Mesodermal cell (in vitro differentiated cells): ENCODE data around the gene HECTD4.

ENCODE experiments used
- H3K27ac ChIP-seq: 2 replicates; pipeline ENCODE4 v1.7.0; 2013; ENCODE audit warnings: mild to moderate bottlenecking, low read depth, low read length, moderate library complexity; ENCODE audit not compliant: severe bottlenecking
- H3K36me3 ChIP-seq: 2 replicates; pipeline ENCODE4 v1.7.1; 2013; ENCODE audit warnings: mild to moderate bottlenecking, low read length, moderate library complexity; ENCODE audit not compliant: control insufficient read depth, insufficient read depth
- H3K4me1 ChIP-seq: one replicate; pipeline ENCODE4 v1.7.1; 2013; ENCODE audit warnings: mild to moderate bottlenecking, low read length; ENCODE audit not compliant: insufficient read depth, control insufficient read depth, poor library complexity, severe bottlenecking
- H3K4me3 ChIP-seq: 2 replicates; pipeline ENCODE4 v1.7.0; 2013; ENCODE audit warnings: low read length, control low read depth, mild to moderate bottlenecking; ENCODE audit not compliant: insufficient read depth, poor library complexity, severe bottlenecking; ENCODE audit errors: extremely low read depth
- H3K9me3 ChIP-seq: 2 replicates; pipeline ENCODE4 v1.7.1; 2013; ENCODE audit warnings: mild to moderate bottlenecking, low read length, moderate library complexity; ENCODE audit not compliant: control insufficient read depth
- WGBS, 2 experiments: methylation state at CpG; one replicate each; pipeline ENCODE4 v1.1.5; 2013; ENCODE audit warnings: missing lambda C conversion rate in 2 of 2; ENCODE audit not compliant: insufficient coverage in 2 of 2; 5-methylcytosine and 5-hydroxymethylcytosine counted together

The HECTD4 gene

GRCh38 chr12:112179916-112180315, 202.3 kb downstream of the HECTD4 start:
- no peaks in the 10 kb centered on the region for H3K9me3 ChIP-seq
- no peak overlapping the region for H3K4me3 ChIP-seq
- WGBS, 2 experiments = 93 to 100% methylated on average over 2 of the region's 2 CpGs
- H3K27ac ChIP-seq = no peak overlapping the region
- H3K4me1 ChIP-seq = no peaks in the 10 kb centered on the region
- peaks cover 78% of the 10 kb centered on the region for H3K36me3 ChIP-seq

GRCh38 chr12:112179341-112179740, 202.9 kb downstream of the HECTD4 start:
- H3K4me1 ChIP-seq = no peaks in the 10 kb centered on the region
- H3K27ac ChIP-seq = no peak overlapping the region
- H3K4me3 ChIP-seq = no peak overlapping the region
- H3K36me3 ChIP-seq = peaks cover 78% of the 10 kb centered on the region
- 95 to 100% methylated on average over 8 of the region's 11 CpGs for WGBS, 2 experiments
- H3K9me3 ChIP-seq = no peaks in the 10 kb centered on the region

- Histone ChIP-seq H3K36me3 (peaks cover 78% of the 10 kb centered on the region), H3K9me3 (no peaks in the 10 kb centered on the region), H3K4me3 (no peak overlapping the region), H3K4me1 (no peaks in the 10 kb centered on the region), H3K27ac (no peak overlapping the region)
- 98% methylated on average over 14 of the region's 15 CpGs for WGBS, 2 experiments
Measured at GRCh38 chr12:112178796-112179195, 203.4 kb downstream of the HECTD4 start.

GRCh38 chr12:112176321-112177010, 205.8 kb downstream of the HECTD4 start:
- Histone ChIP-seq H3K36me3 (peaks cover 84% of the 10 kb centered on the region), H3K27ac (peak overlapping the region; percentile 13), H3K4me1 (no peaks in the 10 kb centered on the region), H3K4me3 (no peak overlapping the region), H3K9me3 (no peaks in the 10 kb centered on the region)
- 81 to 91% methylated on average over 5 to 9 of the region's 11 CpGs for WGBS, 2 experiments

- Histone ChIP-seq H3K4me1 (no peaks in the 10 kb centered on the region), H3K36me3 (peaks cover 80% of the 10 kb centered on the region), H3K9me3 (no peaks in the 10 kb centered on the region), H3K4me3 (no peak overlapping the region), H3K27ac (no peak overlapping the region)
- WGBS, 2 experiments = 89 to 97% methylated on average over 14 to 15 of the region's 20 CpGs
Measured at GRCh38 chr12:112175361-112176155, 206.7 kb downstream of the HECTD4 start.

GRCh38 chr12:112172556-112173324, 209.5 kb downstream of the HECTD4 start:
- Histone ChIP-seq H3K4me3 (no peak overlapping the region), H3K36me3 (peaks cover 57% of the 10 kb centered on the region), H3K4me1 (no peaks in the 10 kb centered on the region), H3K9me3 (no peaks in the 10 kb centered on the region), H3K27ac (no peak overlapping the region)
- 95 to 98% methylated on average over 21 of the region's 21 CpGs for WGBS, 2 experiments

GRCh38 chr12:112170971-112171596, 211.1 kb downstream of the HECTD4 start:
- Histone ChIP-seq H3K4me1 (no peaks in the 10 kb centered on the region), H3K36me3 (peaks cover 48% of the 10 kb centered on the region), H3K9me3 (no peaks in the 10 kb centered on the region), H3K4me3 (no peak overlapping the region), H3K27ac (no peak overlapping the region)
- WGBS, 2 experiments = 95 to 98% methylated on average over 13 to 16 of the region's 17 CpGs

- H3K36me3 ChIP-seq = peaks cover 41% of the 10 kb centered on the region
- no peaks in the 10 kb centered on the region for H3K4me1 ChIP-seq
- H3K27ac ChIP-seq = no peak overlapping the region
- no peak overlapping the region for H3K4me3 ChIP-seq
- WGBS, 2 experiments = 90 to 91% methylated on average over 4 to 5 of the region's 8 CpGs
- H3K9me3 ChIP-seq = no peaks in the 10 kb centered on the region
Measured at GRCh38 chr12:112170376-112170775, 211.9 kb downstream of the HECTD4 start.

GRCh38 chr12:112169966-112170365, 212.3 kb downstream of the HECTD4 start:
- Histone ChIP-seq H3K36me3 (peaks cover 37% of the 10 kb centered on the region), H3K4me3 (no peak overlapping the region), H3K9me3 (no peaks in the 10 kb centered on the region), H3K27ac (no peak overlapping the region), H3K4me1 (no peaks in the 10 kb centered on the region)
- 93 to 100% methylated on average over 3 to 7 of the region's 7 CpGs for WGBS, 2 experiments

GRCh38 chr12:112169161-112169872, 212.9 kb downstream of the HECTD4 start:
- 93 to 96% methylated on average over 17 to 19 of the region's 19 CpGs for WGBS, 2 experiments
- Histone ChIP-seq H3K27ac (no peak overlapping the region), H3K9me3 (no peaks in the 10 kb centered on the region), H3K4me1 (no peaks in the 10 kb centered on the region), H3K36me3 (peaks cover 31% of the 10 kb centered on the region), H3K4me3 (no peak overlapping the region)
